ENCODE data around the gene PINLYP.

Gene PINLYP

GRCh38 chr19:43562698-43563241, 12.8 kb upstream of the PINLYP start:
- TF ChIP-seq FOXP2 (optimal IDR thresholded peaks at IDR 0.05; ENCODE audit: borderline replicate concordance, extremely low read depth, extremely low read length, insufficient read depth), result peak; percentile 53
- TF ChIP-seq SIN3A (IDR thresholded peaks at IDR 0.05; ENCODE audit: borderline replicate concordance, insufficient read depth, low read length), result no peak

GRCh38 chr19:43563816-43564457, 11.7 kb upstream of the PINLYP start:
- no peak for TF ChIP-seq POLR2AphosphoS5 (IDR thresholded peaks at IDR 0.05; ENCODE audit: low read depth, low read length)
- no peak for TF ChIP-seq SIN3A (IDR thresholded peaks at IDR 0.05; ENCODE audit: borderline replicate concordance, insufficient read depth, low read length)
- TF ChIP-seq REST (IDR thresholded peaks at IDR 0.05; ENCODE audit: insufficient read depth in 1 of 2, low read depth in 2 of 2, low read length in 2 of 2), result no peak
- TF ChIP-seq TAF1 (IDR thresholded peaks at IDR 0.05; ENCODE audit: borderline replicate concordance, insufficient read depth, low read length), result no peak
- TF ChIP-seq FOXP2 (optimal IDR thresholded peaks at IDR 0.05; ENCODE audit: borderline replicate concordance, extremely low read depth, extremely low read length, insufficient read depth), result no peak

- TF ChIP-seq FOXP2 (optimal IDR thresholded peaks at IDR 0.05; ENCODE audit: borderline replicate concordance, extremely low read depth, extremely low read length, insufficient read depth), result no peak
Measured at GRCh38 chr19:43564800-43565199, 10.8 kb upstream of the PINLYP start.

- TF ChIP-seq POLR2AphosphoS5 (IDR thresholded peaks at IDR 0.05; ENCODE audit: low read depth, low read length) (no peak), TAF1 (IDR thresholded peaks at IDR 0.05; ENCODE audit: borderline replicate concordance, insufficient read depth, low read length) (no peak), REST (IDR thresholded peaks at IDR 0.05; ENCODE audit: insufficient read depth in 1 of 2, low read depth in 2 of 2, low read length in 2 of 2) (no peak), SIN3A (IDR thresholded peaks at IDR 0.05; ENCODE audit: borderline replicate concordance, insufficient read depth, low read length) (no peak), FOXP2 (optimal IDR thresholded peaks at IDR 0.05; ENCODE audit: borderline replicate concordance, extremely low read depth, extremely low read length, insufficient read depth) (no peak)
Measured at GRCh38 chr19:43569657-43570056, 5.9 kb upstream of the PINLYP start.

- no peak for TF ChIP-seq POLR2AphosphoS5 (IDR thresholded peaks at IDR 0.05; ENCODE audit: low read depth, low read length)
- no peak for TF ChIP-seq FOXP2 (optimal IDR thresholded peaks at IDR 0.05; ENCODE audit: borderline replicate concordance, extremely low read depth, extremely low read length, insufficient read depth)
- no peak for TF ChIP-seq SIN3A (IDR thresholded peaks at IDR 0.05; ENCODE audit: borderline replicate concordance, insufficient read depth, low read length)
- TF ChIP-seq TAF1 (IDR thresholded peaks at IDR 0.05; ENCODE audit: borderline replicate concordance, insufficient read depth, low read length), result no peak
- TF ChIP-seq REST (IDR thresholded peaks at IDR 0.05; ENCODE audit: insufficient read depth in 1 of 2, low read depth in 2 of 2, low read length in 2 of 2), result no peak
Measured at GRCh38 chr19:43570174-43570791, 5.3 kb upstream of the PINLYP start.

- TF ChIP-seq TAF1 (IDR thresholded peaks at IDR 0.05; ENCODE audit: borderline replicate concordance, insufficient read depth, low read length) (no peak), FOXP2 (optimal IDR thresholded peaks at IDR 0.05; ENCODE audit: borderline replicate concordance, extremely low read depth, extremely low read length, insufficient read depth) (no peak)
Measured at GRCh38 chr19:43572171-43572588, 3.4 kb upstream of the PINLYP start.
